Activated gamma-delta T cell (primary cell): ENCODE results near the gene ATP5F1C.
"Not testable (repeated sequence)": the region's sequence is repeated elsewhere in the genome, so short reads cannot be mapped to it uniquely, and the experiment has no call there.

Experiments used
- DNase-seq: peaks from one replicate; lab custom pipeline; 2025; lab: John Stamatoyannopoulos, UW

ATP5F1C gene

GRCh38 chr10:7794251-7795026 lies 6.5 kb downstream of the ATP5F1C start:
- no peak for DNase-seq

- no peak for DNase-seq
Observed at GRCh38 chr10:7795605-7796004, 7.6 kb downstream of the ATP5F1C start.

- no peak for DNase-seq
Observed at GRCh38 chr10:7797582-7797981, 9.6 kb downstream of the ATP5F1C start.

- DNase-seq = no peak
Observed at GRCh38 chr10:7802606-7803005, 14.6 kb downstream of the ATP5F1C start.

- no peak for DNase-seq
Observed at GRCh38 chr10:7804216-7804615, 16.2 kb downstream of the ATP5F1C start.

- DNase-seq = no peak
Observed at GRCh38 chr10:7804741-7805140, 16.8 kb downstream of the ATP5F1C start.

- DNase-seq = no peak
Observed at GRCh38 chr10:7808686-7809267, 20.8 kb downstream of the ATP5F1C start.

- DNase-seq = no peak
Observed at GRCh38 chr10:7810443-7810842, 22.5 kb downstream of the ATP5F1C start.

- DNase-seq = no peak
Observed at GRCh38 chr10:7811000-7811399, 23.0 kb downstream of the ATP5F1C start.

GRCh38 chr10:7811743-7812142 lies 23.8 kb downstream of the ATP5F1C start:
- DNase-seq = not testable (repeated sequence)

- DNase-seq = no peak
Observed at GRCh38 chr10:7813481-7813880, 25.5 kb downstream of the ATP5F1C start.

- no peak for DNase-seq
Observed at GRCh38 chr10:7817576-7817975, 29.6 kb downstream of the ATP5F1C start.

GRCh38 chr10:7817984-7818294 lies 30.0 kb downstream of the ATP5F1C start:
- no peak for DNase-seq

- DNase-seq = peak; percentile 79
Observed at GRCh38 chr10:7818295-7819120, 30.5 kb downstream of the ATP5F1C start, which contains the start of gene TAF3. TSS of gene TAF3 (plus strand) at chr10:7818505. CDS start at chr10:7818710, 205 bp downstream.

- DNase-seq = no peak
Observed at GRCh38 chr10:7819121-7819460, 31.1 kb downstream of the ATP5F1C start.

- DNase-seq = no peak
Observed at GRCh38 chr10:7824251-7824650, 36.3 kb downstream of the ATP5F1C start.

- DNase-seq = no peak
Observed at GRCh38 chr10:7826971-7827370, 39.0 kb downstream of the ATP5F1C start.

GRCh38 chr10:7829289-7829834 lies 41.4 kb downstream of the ATP5F1C start:
- no peak for DNase-seq

GRCh38 chr10:7832060-7832459 lies 44.1 kb downstream of the ATP5F1C start:
- DNase-seq = no peak

- DNase-seq = no peak
Observed at GRCh38 chr10:7833210-7833609, 45.2 kb downstream of the ATP5F1C start.

GRCh38 chr10:7834262-7834661 lies 46.3 kb downstream of the ATP5F1C start:
- DNase-seq = no peak

GRCh38 chr10:7836571-7836970 lies 48.6 kb downstream of the ATP5F1C start:
- DNase-seq = no peak

GRCh38 chr10:7846591-7846990 lies 58.6 kb downstream of the ATP5F1C start:
- DNase-seq = no peak
